CD4-positive, alpha-beta T cell treated with Interferon alpha-2 for 1 hour (primary cell): Measurements from ENCODE around the gene KCTD16.

Experiments
- DNase-seq, 2 donors: peaks; one replicate each; pipeline ENCODE4 v3.0.0-alpha.2; 2020 to 2022

Gene KCTD16

GRCh38 chr5:144295284-144295683 is 124.6 kb downstream of the KCTD16 start:
- no peak for DNase-seq

GRCh38 chr5:144297081-144297480 is 126.4 kb downstream of the KCTD16 start:
- no peak for DNase-seq

GRCh38 chr5:144298658-144299057 is 128.0 kb downstream of the KCTD16 start:
- DNase-seq, result no peak

DNA sequence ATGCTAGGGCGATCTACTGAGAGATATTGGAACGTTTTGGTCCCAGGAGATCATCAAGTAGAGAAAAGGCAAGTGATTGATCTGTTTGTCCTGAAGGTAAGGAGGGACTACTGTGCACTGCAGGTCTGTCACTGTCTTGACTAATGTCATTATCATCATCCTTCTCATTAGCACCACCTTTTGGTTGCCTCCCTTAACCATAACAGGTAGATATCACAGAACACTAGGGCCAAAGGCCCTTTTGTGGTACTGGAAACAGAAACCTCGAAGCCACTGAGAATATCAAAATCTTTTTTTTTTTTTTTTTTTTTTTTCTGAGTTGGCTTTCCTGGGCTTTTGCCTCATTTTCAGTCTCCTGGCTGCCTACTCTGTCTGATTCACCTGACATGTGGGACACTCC is 134.0 kb downstream of the KCTD16 start:
- DNase-seq, result no peak

DNA sequence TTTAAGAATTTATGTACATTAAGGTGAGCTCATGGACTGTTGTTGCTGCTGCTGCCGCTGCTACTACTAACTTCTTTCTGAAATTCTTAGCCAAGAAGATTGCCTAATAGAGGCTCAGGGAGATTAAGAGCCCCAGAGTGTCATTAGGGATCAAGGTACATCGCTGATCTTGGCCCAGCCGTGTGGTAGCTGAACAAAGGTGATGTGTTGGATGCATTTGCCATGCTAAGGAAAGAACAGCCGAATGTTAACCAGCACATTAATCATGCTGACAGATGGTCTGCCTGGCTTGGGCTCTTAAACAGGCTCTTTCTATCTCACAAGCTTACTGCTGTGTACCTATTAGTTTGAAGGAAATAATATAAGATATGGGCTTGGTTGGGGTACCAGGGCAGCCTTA is 137.1 kb downstream of the KCTD16 start:
- no peak for DNase-seq

DNA sequence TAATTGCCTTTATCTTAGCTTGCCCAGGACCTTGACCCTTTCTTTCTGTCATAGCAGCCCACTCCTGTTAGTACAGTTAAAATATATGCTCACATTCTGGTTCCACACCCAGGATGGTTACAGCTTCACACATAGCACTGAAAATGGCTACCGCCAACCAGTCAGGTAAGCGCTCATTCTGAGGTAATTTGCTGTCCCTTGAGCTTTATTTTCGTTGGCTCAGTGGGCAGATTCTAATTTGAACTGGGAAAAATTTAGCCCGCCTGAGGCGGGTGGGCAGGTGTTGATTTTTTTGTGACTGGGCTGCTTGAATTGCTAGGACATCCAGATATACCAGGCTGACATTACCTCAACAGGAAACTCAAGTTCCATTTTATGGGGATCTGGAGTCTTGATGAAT is 137.5 kb downstream of the KCTD16 start:
- DNase-seq, result no peak

- DNase-seq, result no peak
Measured at GRCh38 chr5:144308906-144309670, 138.4 kb downstream of the KCTD16 start.

GRCh38 chr5:144310621-144311020 is 139.9 kb downstream of the KCTD16 start:
- DNase-seq, result no peak

DNA sequence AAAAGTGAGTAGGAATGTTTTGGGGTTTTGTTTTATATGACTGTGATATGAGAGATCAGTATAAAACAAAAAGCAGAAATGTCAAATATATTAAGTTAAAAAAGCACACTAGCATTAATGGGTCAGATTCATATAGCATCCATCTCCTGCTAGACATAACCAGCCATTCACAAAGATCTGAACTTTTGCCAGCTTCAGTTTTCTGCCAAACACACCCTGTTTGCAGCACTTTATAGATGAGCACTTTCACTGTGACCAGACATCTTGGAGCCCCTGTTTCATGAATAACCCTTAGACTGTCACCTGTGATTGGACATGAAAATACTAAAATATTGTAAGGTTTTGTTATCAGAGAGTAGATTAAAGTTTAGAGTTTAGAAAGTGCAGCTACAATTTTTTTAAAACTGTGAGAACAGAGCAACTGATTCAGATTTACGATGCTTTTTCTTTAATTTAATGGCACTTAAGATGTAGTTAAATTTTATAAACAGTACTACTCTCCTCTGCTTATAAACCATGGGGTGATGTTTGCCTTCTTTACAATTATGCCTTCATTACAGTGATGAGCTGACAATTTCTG is 142.6 kb downstream of the KCTD16 start:
- DNase-seq, result no peak

GRCh38 chr5:144315026-144315425 is 144.4 kb downstream of the KCTD16 start:
- DNase-seq, result no peak

DNA sequence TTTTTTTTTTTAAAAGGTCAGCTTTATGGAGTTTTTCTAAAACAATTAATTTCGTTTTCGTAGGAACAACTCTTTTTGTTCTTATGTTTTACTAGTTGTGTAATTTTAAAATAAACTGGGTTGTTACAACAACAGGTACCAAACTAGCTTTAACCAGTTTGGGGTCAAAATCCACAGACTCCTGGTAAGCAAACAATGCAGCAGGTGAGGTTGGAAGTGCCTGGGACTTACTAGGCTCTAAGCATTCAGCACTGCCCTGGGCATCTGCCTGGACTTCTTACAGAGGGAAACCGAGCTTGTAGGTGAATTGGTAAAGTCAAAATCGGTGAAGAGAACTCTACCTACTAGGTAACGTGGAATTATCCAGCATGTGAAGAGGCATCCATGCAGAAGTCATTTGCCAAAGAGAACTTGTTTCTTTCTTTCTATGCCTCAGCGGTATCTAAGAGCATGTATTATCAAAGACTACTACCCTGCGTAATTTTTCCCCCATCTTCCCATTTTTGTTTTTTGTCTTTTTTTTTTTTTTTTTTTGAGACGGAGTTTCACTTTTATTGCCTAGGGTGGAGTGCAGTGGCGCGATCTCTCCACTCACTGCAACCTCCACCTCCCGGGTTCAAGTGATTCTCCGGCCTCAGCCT is 145.4 kb downstream of the KCTD16 start:
- no peak for DNase-seq

GRCh38 chr5:144318011-144318410 is 147.3 kb downstream of the KCTD16 start:
- no peak for DNase-seq

- DNase-seq, result no peak
Measured at GRCh38 chr5:144318460-144318859, 147.8 kb downstream of the KCTD16 start.

DNA sequence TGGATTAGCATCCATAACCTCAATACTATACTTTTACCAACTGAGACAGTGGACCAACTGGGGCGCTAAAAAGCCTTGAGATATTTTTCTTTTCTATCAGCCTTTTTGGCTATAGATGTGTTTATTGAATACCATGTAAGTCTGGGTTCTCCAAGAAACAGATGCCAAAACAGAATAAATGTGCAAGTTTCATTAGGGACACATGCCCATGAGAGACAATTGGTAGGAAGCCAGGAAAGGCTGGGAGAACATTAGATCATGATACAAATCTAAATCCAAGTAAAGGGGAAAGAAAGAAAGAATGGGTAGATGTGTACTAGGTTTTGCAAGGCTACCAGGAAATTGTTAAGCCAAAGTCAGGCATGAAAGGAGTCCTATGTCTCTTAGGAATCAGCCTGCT is 152.5 kb downstream of the KCTD16 start:
- DNase-seq, result no peak

DNA sequence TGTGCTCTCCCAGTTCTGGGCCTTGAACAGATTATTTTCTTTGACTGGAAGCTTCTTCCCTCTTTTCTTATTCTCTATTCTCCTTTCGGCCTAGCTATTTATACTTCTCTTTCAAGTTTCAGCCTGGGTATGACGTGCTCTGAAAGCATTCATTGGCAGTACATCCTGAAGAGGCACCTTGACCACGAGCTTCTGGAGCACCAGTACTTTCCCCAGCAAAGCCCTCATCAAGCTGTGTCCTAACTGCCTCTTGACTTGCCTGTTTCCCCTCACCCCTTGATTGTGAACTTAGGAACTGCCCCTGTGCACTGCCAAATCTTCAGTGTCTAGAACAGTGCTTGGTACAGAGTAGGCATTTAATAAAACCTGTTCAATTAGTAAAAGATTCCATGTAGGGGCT is 154.9 kb downstream of the KCTD16 start:
- DNase-seq, result no peak

DNA sequence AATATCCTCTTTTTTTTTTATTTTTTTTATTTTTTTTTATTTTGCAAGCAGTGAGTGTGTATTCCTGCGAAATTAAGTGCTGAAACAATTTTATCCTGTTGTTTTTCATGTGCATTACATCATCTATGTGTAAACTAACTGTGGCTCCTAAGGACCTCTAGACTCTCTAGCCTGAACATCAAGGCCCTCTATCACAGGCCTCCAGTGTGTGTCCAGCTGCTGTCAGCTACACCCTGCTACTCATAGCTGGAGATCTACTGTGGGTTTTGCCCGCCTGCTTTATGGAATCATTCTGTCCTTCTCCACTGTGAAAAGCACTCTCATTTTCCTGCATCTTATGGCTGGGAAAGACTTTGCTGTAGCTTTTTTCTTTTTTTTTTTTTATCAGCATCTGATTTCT is 157.8 kb downstream of the KCTD16 start:
- no peak for DNase-seq

GRCh38 chr5:144328980-144329379 is 158.3 kb downstream of the KCTD16 start:
- DNase-seq, result no peak

DNA sequence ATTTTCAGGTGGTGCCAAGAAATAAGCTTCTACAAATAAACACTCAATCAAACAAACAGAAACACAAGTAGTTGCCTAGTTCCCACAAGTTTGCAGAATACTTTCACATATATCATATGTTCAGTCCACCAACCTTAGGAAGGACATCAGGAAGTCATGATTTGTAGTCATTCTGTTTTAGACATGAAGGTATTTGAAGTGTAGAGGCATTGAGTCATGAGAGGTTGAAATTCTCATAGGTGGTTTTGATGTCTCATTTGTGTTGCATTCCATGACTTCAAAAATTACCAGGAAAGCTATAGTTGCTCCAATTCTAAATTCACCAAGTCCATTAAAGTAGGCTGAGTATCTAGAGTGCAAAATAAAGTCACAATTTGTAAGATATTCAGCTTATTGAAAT is 159.0 kb downstream of the KCTD16 start:
- DNase-seq, result no peak

- DNase-seq, result no peak
Measured at GRCh38 chr5:144331361-144331760, 160.7 kb downstream of the KCTD16 start.

- DNase-seq, result no peak
Measured at GRCh38 chr5:144332265-144332664, 161.6 kb downstream of the KCTD16 start.

DNA sequence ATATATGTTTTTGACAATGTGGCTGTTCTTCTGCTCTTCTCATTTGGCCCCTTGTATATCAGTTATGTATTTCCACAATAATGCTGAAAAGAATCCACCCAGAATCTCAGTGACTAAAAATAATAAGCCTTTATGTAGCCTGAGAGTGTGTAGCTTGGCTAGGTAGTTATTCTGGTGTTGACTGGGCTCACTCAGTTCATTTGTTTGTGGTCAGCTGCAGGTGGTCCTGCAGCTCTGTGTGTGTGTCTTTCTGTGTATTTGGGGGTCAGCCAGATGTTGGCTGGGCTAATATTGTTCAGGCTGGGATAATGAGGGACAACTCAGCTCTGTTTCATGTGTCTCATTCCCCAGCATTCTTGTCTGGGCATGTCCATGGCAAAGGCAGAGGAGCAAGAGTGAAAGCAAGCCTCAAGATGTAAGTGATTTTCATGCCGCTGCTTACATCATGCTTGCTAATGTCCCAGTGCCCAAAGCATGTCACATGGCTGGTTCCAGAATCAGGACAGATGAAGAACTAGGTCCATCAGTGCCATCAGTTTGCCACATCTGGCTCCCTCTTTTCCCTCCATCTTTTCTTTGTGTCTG is 162.8 kb downstream of the KCTD16 start:
- DNase-seq, result no peak

DNA sequence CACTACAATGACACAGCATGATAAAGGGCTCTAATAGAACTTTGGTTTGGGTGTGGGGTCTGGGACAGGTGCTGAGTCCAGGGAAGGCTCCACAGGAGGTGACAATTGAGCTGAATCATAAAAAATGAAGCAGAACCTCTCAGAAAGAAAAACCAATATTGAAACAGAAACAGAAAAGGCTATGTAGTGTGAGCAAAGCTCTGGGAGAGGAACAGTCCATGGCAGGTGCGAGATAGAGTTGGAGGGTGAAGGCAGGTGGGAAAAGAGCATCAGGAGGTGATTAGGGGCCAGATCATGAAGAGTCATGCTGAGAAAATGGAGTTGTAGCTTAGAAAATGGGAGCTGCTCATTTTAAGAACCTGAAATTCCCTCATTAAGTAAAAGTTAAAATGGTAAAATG is 164.9 kb downstream of the KCTD16 start:
- no peak for DNase-seq

- DNase-seq, result no peak
Measured at GRCh38 chr5:144336191-144336961, 165.7 kb downstream of the KCTD16 start.
